AG04449 (cell line): ENCODE results near the gene MALRD1.

ENCODE experiments used
- CTCF ChIA-PET: fragments of 350-600 bp; formaldehyde crosslinking; extraction: SDS; loops from one replicate; lab custom pipeline; 2021; ENCODE audit warnings: antibody characterized with exemption; lab: Yijun Ruan, JAX
- POLR2A ChIA-PET: fragments of 400-600, 350-600 bp; formaldehyde crosslinking; extraction: SDS; loops from one replicate; lab custom pipeline; 2020; ENCODE audit warnings: antibody characterized with exemption, inconsistent platforms; lab: Yijun Ruan, JAX
- DNase-seq: peaks from one replicate; pipeline ENCODE4 v3.0.0-alpha.2; 2010; ENCODE audit warnings: low read depth, low spot score
- H3K4me3 ChIP-seq: 2 replicates; pipeline ENCODE4 v1.5.1; 2011; ENCODE audit warnings: low read depth, mild to moderate bottlenecking, control low read depth, low read length
- TF ChIP-seq, protein P1 (sequence below): IDR thresholded peaks from one replicate; pipeline ENCODE4 v1.5.1; 2011; ENCODE audit warnings: mild to moderate bottlenecking, moderate library complexity, low read length, control low read depth, inconsistent platforms; ENCODE audit not compliant: insufficient read depth; ENCODE audit errors: missing control alignments

Gene MALRD1

DNA sequence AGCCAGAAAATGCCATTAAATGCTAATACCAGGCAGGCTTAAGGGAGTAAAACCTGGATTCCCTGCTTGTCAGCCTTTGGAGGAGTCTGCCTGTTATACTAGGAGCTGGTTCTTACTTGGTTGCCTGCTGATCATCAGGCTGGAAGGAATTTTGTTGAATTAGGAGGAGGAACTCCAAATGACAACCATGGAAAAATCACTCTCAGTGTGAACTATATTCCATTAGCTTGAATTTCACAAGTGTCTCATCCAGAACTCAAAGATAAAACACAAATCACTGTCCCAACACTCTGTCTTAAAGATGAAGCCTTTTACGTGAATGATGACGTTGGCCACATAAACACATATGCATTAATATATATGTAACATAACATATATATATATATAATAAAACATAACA, 528.8 kb downstream of the MALRD1 start:
- no peak overlapping the region for H3K4me3 ChIP-seq
- TF ChIP-seq, protein P1, sequence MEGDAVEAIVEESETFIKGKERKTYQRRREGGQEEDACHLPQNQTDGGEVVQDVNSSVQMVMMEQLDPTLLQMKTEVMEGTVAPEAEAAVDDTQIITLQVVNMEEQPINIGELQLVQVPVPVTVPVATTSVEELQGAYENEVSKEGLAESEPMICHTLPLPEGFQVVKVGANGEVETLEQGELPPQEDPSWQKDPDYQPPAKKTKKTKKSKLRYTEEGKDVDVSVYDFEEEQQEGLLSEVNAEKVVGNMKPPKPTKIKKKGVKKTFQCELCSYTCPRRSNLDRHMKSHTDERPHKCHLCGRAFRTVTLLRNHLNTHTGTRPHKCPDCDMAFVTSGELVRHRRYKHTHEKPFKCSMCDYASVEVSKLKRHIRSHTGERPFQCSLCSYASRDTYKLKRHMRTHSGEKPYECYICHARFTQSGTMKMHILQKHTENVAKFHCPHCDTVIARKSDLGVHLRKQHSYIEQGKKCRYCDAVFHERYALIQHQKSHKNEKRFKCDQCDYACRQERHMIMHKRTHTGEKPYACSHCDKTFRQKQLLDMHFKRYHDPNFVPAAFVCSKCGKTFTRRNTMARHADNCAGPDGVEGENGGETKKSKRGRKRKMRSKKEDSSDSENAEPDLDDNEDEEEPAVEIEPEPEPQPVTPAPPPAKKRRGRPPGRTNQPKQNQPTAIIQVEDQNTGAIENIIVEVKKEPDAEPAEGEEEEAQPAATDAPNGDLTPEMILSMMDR = no peak
- ChIA-PET POLR2A (no interaction called here), CTCF (no interaction called here)
- no peak for DNase-seq

DNA sequence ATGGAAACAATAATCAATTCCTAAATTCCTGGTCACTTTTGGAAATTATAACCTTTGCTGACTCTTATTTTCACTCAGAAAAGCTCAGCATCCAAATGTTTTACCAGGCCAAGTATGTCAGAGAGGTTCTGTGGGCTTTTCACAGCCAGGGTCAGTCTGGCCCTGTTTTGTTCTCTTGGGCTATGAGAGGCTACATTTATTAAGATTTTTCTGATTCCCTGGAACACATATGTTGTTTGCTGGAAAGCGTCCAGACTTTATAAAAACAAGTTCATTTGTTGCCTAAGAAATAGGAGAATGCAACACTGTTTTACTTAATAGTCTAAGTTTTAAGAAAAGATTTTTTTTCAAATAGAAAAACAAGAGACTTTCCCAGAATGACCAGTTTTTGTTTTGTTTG, 529.2 kb downstream of the MALRD1 start:
- no peak for DNase-seq
- no peak overlapping the region for H3K4me3 ChIP-seq
- CTCF ChIA-PET = no interaction called here
- TF ChIP-seq, protein P1 = no peak
- POLR2A ChIA-PET = no interaction called here

DNA sequence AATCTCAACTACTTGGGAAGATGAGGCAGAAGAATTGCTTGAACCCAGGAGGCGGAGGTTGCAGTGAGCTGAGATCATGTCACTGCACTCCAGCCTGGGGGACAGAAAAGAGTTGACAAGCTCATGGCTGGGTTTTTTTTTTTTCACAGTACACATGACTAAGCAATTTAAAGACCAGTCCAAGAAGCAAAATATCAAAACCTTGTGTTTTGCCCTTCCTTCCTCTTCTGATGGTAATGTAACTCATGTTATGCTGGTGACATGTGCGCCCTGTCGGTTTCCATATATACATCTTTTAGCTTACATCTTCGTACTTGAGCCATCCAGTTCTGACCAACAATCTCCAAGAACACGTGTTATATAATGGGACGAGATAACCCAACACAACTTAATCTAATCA, 530.0 kb downstream of the MALRD1 start:
- H3K4me3 ChIP-seq = no peak overlapping the region
- TF ChIP-seq, protein P1 = no peak
- ChIA-PET POLR2A (no interaction called here), CTCF (no interaction called here)
- DNase-seq = no peak

DNA sequence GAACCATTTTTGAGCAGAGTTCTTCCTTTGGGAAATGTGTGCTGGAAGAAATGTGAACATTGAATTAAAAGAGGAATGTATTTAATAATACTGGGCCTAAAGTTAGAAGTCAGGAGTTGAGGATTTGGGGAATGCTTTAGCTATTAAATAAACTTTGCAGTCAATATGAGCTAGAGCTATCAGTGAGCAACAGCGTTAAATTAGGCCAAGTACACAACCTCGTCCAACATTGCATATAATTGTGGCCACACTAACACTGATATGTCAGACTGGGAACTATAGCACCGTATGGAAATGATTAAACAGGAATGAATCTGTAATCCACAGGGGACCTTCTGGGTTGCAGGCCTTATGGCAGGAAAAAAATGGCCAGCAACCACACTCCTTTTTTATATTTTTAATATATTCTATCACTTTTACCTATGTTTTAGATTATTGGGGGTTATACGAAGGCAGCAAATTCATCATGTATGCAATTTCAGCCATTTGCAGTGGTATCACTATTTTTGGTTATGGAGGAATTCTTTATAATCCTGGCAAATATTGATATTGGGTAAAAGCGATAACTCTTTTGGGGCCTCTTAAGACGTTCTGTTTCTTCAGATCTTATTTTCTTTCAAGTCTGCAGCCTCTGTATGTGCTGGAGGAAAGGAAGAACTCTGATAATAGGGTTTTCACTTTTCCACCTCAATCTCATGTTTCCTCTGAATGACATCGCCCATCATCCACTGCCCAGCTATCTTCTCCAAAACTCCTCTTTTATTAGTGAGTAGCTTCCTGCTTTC, 531.4 kb downstream of the MALRD1 start:
- no peak overlapping the region for H3K4me3 ChIP-seq
- TF ChIP-seq, protein P1 = no peak
- CTCF ChIA-PET = no interaction called here
- no peak for DNase-seq
- POLR2A ChIA-PET = no interaction called here

DNA sequence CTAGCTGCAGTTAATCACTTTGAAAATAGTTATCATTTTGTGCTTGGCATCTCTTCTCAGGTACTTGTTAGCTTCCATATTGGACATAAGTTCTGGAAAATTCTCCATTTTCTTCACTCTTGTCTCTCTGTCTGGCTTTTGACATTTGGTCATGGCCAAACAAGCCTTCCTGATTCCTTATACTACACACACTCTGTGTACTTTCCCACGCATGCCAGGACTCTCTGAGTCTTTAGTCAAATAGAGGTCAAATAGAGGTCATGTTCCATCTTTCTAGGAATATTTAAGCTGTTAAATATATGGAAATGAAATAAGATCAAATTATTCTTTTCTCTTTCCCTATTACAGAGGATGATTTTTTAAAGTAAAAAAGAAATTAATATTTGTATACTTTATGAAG, 532.1 kb downstream of the MALRD1 start:
- no peak for DNase-seq
- POLR2A ChIA-PET = no interaction called here
- TF ChIP-seq, protein P1 = no peak
- CTCF ChIA-PET = no interaction called here
- no peak overlapping the region for H3K4me3 ChIP-seq

DNA sequence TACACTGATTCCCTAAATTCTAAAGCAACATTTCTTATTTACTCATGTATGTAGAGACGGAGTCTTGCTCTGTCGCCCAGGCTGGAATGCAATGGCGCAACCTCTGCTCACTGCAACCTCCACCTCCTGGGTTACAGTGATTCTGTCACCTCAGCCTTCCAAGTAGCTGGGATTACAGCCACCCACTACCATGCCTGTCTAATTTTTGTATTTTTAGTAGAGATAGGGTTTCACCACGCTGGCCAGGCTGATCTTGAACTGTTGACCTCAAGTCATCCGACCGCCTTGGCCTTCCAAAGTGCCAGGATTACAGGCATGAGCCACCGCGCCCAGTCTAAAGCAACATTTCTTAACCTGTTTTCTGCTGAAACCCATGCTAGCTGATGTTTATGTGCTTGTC, 540.0 kb downstream of the MALRD1 start:
- TF ChIP-seq, protein P1 = no peak
- CTCF ChIA-PET = no interaction called here
- H3K4me3 ChIP-seq = no peak overlapping the region
- POLR2A ChIA-PET = no interaction called here
- DNase-seq = no peak
